ENCODE results near the gene DST.

DST gene

DNA sequence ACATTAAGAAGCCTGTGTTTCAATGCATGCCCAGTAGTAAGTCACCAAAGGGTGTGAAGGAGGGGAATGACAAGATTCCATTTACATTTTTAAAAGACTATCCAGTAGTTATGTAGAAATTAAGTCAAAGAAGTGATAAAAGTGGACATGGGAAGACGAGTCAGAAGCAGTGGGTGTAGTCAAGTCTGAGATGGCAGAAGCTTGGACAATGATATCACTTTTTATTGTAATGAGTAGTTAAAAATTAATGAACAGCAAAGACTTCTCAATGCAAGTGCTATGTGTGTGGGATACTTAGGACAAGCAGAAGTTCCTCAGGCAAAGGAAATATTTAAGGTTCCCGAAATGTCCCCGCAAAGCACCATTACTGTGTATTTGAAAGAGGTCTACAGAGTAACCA, 156.0 kb downstream of the DST start:
- no peak for DNase-seq (ENCODE audit: low read depth in 2 of 2, low spot score in 1 of 2)

GRCh38 chr6:56484669-56485068, 158.0 kb downstream of the DST start:
- DNase-seq (ENCODE audit: low read depth in 2 of 2, low spot score in 1 of 2), result no peak

DNA sequence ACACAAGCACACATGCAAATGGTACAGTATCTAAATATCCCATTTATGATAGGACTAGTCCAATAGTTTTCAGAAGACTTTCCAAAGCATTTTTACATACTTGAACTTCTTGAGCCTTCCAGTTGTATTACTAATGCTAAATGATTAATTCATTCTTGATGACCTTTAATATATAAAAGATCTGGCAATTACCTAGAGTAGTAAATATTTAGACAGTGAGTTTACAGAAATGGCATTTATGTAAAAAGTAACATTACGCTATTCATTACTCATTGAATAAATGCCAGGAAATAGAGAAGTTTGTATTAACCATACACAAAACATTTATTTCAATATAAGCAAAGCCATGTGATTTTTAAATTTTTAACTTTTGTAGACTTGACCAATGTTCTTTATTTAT, 158.8 kb downstream of the DST start:
- DNase-seq (ENCODE audit: low read depth in 2 of 2, low spot score in 1 of 2), result no peak

- no peak for DNase-seq (ENCODE audit: low read depth in 2 of 2, low spot score in 1 of 2)
These were observed 160.2 kb downstream of the DST start for GRCh38 chr6:56482525-56482924.

DNA sequence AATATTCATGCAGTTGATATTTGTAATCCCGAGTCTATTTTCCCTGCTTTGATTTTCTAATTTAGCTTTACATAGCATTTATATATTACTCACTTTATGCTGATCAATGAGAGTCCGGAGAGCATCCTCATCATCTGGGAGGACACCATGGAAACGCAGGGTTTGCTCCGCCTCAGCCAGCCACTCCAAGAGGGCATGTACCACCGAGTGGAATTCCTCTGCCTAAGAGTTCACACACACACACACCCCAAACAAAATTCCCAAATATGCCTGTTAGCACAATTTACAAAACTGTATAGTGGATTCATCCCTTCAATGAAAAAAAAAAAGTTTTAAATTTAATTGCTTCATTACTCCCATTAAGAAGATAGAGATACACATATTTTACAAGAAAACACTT, 160.7 kb downstream of the DST start:
- DNase-seq (ENCODE audit: low read depth in 2 of 2, low spot score in 1 of 2), result no peak

GRCh38 chr6:56480654-56481337, 161.9 kb downstream of the DST start:
- no peak for DNase-seq (ENCODE audit: low read depth in 2 of 2, low spot score in 1 of 2)

DNA sequence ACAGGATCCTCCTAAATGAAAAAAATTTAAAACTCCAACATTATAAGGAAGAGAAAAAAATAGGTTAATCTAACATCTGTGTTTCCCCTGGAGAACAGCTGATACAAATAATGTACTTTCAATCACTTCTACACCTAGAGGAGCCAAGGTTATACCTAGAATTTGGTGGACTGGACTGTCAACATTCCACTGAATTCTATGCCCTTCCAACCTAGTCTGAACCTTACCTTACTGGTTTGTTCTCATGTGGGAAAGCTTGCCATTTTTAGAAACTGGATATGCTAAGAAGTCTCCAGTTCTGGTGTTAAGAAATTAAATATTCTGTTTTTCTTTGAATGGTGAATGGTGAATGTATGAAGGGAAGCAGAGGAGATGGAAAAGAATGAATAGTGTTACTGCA, 162.4 kb downstream of the DST start:
- no peak for DNase-seq (ENCODE audit: low read depth in 2 of 2, low spot score in 1 of 2)

- no peak for DNase-seq (ENCODE audit: low read depth in 2 of 2, low spot score in 1 of 2)
These were observed 163.3 kb downstream of the DST start for GRCh38 chr6:56479381-56479780.

DNA sequence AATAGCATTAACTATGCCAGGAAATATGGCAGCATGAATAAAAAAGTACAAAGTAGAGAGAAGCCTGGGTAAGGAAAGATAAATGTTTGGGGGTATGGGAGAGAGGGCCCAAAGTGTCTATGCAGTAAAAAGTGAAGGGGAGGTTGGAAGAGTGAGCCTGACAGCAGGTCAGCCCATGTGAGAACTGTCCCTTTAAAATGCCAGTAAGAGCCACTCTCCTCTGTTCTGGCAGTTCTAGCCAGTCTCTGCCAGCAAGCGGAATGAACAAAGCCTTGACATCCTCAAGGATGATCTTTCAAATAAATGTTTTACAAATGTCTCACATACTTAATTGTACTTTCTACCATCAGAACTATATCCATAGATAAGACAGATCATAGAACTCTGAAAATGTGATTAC, 164.5 kb downstream of the DST start:
- no peak for DNase-seq (ENCODE audit: low read depth in 2 of 2, low spot score in 1 of 2)

- DNase-seq (ENCODE audit: low read depth in 2 of 2, low spot score in 1 of 2), result no peak
These were observed 165.4 kb downstream of the DST start for GRCh38 chr6:56477241-56477640.

GRCh38 chr6:56475736-56476457, 166.8 kb downstream of the DST start:
- DNase-seq (ENCODE audit: low read depth in 2 of 2, low spot score in 1 of 2), result no peak

GRCh38 chr6:56474532-56474931, 168.2 kb downstream of the DST start:
- DNase-seq (ENCODE audit: low read depth in 2 of 2, low spot score in 1 of 2), result no peak

DNA sequence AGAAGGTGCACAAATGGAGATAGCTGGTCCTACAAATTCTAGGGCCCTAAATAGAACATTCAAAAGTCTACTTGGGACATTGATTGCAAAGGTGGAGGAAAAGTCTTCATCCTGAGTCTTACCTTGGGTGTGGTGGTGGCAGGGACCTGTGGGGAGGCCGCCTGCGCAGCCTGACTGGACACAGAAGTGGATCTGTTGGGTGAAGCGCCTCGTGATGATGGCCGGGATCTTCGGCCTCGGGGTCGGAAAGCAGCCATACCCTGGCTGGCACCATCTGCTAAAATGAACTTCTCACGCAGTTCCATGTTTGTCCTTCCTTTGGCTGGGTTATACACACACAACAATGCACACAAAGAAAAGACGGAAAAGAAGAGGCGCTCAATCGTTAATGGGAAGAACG, 179.2 kb downstream of the DST start:
- DNase-seq (ENCODE audit: low read depth in 2 of 2, low spot score in 1 of 2), result no peak

GRCh38 chr6:56459030-56459805, 183.5 kb downstream of the DST start:
- DNase-seq (ENCODE audit: low read depth in 2 of 2, low spot score in 1 of 2), result no peak

DNA sequence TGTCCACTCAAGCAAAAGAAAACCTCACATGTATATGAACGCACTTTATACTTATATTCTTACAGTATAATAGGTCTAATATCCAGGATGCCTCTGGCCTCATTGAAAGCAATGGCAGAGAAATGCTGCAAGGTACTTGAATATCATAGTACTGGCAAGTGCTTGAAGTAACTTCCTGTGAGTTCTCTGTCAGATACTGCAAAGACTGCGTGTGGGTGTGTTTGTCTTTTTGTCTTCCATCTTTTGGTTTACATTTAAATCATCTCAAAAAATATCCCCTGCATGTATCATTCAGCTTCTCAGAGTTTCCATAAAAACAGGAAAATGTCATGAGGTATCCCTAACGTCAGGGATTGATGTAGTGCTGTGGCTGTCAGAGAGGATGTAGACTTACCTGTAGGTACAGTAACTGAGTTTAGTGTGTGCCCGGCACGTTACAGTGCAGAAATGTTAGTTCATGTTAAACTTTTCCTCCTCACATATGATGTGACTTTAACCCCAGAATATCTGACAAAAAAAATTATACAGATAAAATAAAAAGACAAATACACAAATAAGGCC, 184.3 kb downstream of the DST start:
- no peak for DNase-seq (ENCODE audit: low read depth in 2 of 2, low spot score in 1 of 2)

GRCh38 chr6:56456785-56457184, 185.9 kb downstream of the DST start:
- no peak for DNase-seq (ENCODE audit: low read depth in 2 of 2, low spot score in 1 of 2)

DNA sequence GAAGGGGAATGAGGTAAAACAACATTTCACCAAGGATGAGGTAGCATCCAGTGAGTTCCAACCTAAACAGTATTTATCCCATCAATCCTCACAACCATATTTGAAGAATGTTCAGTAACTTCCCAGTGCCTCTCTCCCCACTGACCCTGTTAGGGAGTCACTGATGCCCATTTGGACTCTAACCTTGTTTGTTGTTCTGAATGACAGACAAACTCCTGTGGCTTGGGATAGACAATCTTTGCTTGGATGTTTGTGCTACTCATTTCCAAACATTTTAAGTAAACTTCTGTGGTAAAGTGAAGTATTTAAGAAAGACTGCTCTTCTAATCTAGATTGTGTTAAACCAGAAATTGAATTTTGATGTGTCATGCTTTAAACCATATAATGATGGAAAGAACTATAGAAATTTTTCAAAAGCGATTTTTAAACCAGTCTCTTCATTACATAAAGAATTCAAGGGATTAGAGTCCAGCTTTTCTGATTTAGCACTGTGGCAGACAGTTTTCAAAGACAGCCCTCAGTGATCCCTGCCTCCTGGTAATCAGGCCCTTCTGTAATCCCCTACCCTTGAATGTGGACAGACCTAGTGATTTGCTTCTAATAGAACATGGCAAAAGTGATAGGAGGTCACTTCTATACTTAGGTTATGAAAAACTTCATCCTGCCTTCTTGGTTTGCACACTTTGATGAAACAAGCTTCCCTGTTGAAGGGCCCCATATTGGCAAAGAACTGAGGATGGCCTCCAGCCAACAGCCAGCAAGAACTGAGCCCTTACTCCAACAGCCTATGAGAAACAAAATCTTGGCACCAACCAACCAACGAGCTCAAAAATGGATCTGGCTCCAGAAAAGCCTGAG, 191.6 kb downstream of the DST start:
- DNase-seq (ENCODE audit: low read depth in 2 of 2, low spot score in 1 of 2), result no peak

- DNase-seq (ENCODE audit: low read depth in 2 of 2, low spot score in 1 of 2), result no peak
These were observed 192.3 kb downstream of the DST start for GRCh38 chr6:56450376-56450775.

DNA sequence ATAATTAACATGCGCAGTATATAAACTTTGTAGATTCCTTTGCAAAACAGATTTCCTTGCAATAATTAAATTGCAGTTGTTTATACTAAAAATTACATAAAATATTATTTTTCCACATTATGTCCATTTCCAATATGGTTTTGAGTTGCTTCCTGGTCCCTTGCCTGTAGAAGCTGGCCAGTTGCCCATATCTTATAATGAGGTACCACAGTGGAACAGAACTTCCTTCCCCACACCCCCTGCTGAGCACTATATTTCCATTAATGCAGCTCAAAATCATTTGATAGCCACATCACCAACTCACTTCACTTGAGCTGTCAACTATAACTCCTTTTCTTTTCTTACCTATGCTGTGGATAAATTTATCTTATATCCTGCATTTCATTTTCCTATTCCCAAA, 194.6 kb downstream of the DST start:
- no peak for DNase-seq (ENCODE audit: low read depth in 2 of 2, low spot score in 1 of 2)

DNA sequence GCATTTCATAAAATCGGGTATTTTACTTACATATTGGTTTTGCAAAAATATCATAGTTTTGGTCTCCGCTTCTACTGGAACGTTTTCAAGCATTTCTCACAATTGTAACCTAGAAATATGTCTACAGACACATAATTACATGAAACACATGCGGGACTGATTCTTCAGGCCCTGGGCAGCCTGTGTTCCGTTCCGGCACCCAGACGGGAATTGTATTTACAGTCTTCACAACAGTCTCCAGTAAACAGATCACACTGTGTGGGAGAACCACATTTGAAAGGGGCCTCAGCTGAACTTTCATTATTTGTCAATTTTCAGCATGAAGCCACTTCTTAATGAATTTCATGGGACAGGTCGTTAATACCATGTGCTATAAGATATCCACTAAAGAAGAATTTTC, 196.9 kb downstream of the DST start:
- no peak for DNase-seq (ENCODE audit: low read depth in 2 of 2, low spot score in 1 of 2)

DNA sequence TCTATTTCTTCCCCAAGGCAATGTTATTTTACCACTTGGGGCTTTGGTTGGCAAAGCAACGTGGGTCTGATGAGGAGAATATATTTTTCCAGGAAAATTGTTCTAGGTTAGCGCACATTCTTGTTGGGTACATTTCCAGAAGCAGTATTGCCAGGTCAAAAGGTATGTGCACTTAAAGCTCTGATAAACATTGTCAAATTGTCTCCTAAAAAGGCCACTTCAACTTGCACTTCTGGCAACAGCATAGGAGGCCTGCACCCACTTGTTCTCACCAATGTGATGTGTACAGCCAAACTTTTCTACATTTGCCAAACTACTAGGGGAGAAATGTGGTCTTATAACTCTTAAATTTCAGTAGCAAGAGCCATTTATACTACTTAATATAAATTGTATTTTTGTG, 197.8 kb downstream of the DST start:
- no peak for DNase-seq (ENCODE audit: low read depth in 2 of 2, low spot score in 1 of 2)

All from stimulated activated CD8-positive, alpha-beta memory T cell treated with anti-CD3 and anti-CD28 coated beads, Interleukin-4, amount 100 ng/mL, for 1 hour (primary cell).